ENCODE results near the gene FBXO33.

Gene FBXO33

DNA sequence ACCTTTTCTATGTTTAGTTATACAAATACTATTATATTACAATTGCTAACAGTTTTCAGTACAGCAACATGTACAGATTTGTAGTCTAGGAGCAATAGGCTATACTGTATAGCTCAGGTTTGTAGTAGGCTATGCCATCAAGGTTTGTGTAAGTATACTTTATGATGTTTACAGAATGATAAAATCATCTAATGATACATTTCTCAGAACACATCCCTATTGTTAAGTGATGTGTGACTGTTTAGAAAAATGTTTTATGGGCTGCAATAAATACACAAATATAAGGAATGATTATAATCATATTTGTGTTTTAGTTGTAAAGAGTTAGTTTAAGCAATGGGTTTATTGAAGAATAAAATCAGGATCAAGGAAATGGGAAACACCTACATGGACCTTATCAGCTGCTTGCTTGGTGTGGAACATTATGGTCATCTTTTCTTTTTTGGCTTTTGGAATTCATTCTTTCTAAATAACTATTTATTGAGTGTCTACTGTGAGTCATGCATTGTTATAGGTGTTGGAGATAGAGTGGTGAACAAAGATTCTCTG lies 24.5 kb upstream of the FBXO33 start:
- no peak for DNase-seq
- peaks cover 0 to 3% (median 0%) of the 10 kb centered on the region in 5 experiments for H3K27me3 ChIP-seq (replicated peaks in 2 of 5; ENCODE audit: control insufficient read depth in 4 of 5, insufficient read depth in 5 of 5, low read length in 4 of 5)
- no peaks in the 10 kb centered on the region for H3K36me3 ChIP-seq (ENCODE audit: control insufficient read depth in 4 of 4, insufficient read depth in 4 of 4, low read length in 3 of 4)
- H3K9me3 ChIP-seq (ENCODE audit: control extremely low read depth in 1 of 5, control insufficient read depth in 4 of 5, insufficient read depth in 2 of 5, low read depth in 1 of 5, low read length in 4 of 5) = no peaks in the 10 kb centered on the region
- no peaks in the 10 kb centered on the region for H3K4me1 ChIP-seq (ENCODE audit: control extremely low read depth in 1 of 4, control insufficient read depth in 4 of 4, insufficient read depth in 4 of 4, low read length in 3 of 4)
- CTCF ChIA-PET = interaction anchor here (0.9 kb wide), 1 partner anchor 22 kb away, joined by 3 read pairs; no protein-coding TSS in a partner anchor
- no peak overlapping the region for H3K27ac ChIP-seq (ENCODE audit: insufficient read depth in 1 of 2, low read depth in 1 of 2, low read length in 2 of 2, poor library complexity in 1 of 2, severe bottlenecking in 2 of 2)
- POLR2A ChIA-PET = no interaction called here
- no peak overlapping the region for H3K4me3 ChIP-seq (ENCODE audit: control insufficient read depth in 1 of 7, extremely low read depth in 1 of 7, insufficient read depth in 4 of 7, low read depth in 2 of 7, low read length in 6 of 7)

DNA sequence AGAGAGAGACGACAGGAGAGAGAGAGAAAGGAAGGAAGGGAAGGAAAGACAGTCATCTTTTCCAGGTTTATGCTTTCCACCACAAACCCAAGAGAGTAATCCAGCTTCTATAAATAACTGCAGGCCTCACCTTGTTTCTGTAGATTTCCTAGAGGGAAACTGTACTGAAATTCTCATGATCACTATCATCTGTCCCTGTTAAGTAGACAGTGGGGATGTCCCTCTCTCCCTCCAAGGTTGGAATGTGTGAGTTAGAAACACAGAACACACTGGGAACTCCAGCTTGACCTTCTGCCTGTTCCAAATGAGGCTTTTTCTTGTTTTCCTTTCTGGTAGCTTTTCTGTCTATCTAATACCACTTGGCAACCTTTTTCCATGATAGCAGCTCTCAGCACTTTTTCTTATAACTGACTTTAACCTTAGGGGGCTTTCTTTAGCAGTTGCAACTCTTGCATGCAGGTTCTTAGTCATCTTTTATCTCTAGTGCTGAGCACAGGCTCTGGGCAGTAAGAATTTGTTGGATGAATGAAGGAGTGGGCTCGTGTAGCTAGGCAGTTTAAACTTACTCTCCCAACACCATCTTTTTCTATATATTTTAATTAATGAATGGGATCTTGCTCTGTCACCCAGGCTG lies 22.8 kb upstream of the FBXO33 start:
- Histone ChIP-seq H3K9me3 (ENCODE audit: control extremely low read depth in 1 of 5, control insufficient read depth in 4 of 5, insufficient read depth in 2 of 5, low read depth in 1 of 5, low read length in 4 of 5) (no peaks in the 10 kb centered on the region), H3K36me3 (ENCODE audit: control insufficient read depth in 4 of 4, insufficient read depth in 4 of 4, low read length in 3 of 4) (no peaks in the 10 kb centered on the region), H3K27ac (ENCODE audit: insufficient read depth in 1 of 2, low read depth in 1 of 2, low read length in 2 of 2, poor library complexity in 1 of 2, severe bottlenecking in 2 of 2) (no peak overlapping the region), H3K27me3 (replicated peaks in 2 of 5; ENCODE audit: control insufficient read depth in 4 of 5, insufficient read depth in 5 of 5, low read length in 4 of 5) (peaks cover 0 to 3% (median 0%) of the 10 kb centered on the region in 5 experiments), H3K4me1 (ENCODE audit: control extremely low read depth in 1 of 4, control insufficient read depth in 4 of 4, insufficient read depth in 4 of 4, low read length in 3 of 4) (no peaks in the 10 kb centered on the region), H3K4me3 (ENCODE audit: control insufficient read depth in 1 of 7, extremely low read depth in 1 of 7, insufficient read depth in 4 of 7, low read depth in 2 of 7, low read length in 6 of 7) (no peak overlapping the region)
- ChIA-PET CTCF (interaction anchor here (1.5 kb wide), 1 partner anchor 9 kb away, joined by 5 read pairs; no protein-coding TSS in a partner anchor), POLR2A (no interaction called here)
- no CpG with 5 or more reads among the region's 2 CpGs for WGBS (ENCODE audit: insufficient coverage)
- no peak for DNase-seq

DNA sequence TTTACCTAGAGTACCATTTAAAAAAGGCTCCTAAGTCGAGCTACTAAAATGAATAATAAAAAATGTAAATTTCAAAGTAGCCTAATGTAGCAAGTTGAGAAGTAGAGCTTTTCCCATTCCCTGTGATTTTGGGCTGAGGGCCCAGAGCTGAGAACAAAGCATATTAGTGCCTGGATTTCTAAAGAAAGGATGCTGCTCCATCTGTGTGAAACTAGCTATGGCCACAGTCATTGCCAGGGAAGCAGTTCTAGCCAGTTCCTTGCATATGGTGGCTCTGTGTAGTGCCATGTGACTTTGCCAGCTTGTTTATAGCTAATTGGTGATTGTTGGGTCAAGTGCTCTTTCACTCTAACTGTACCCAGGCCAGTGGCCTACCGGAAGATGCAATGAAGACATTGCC lies 20.4 kb upstream of the FBXO33 start:
- DNase-seq = no peak
- H3K4me1 ChIP-seq (ENCODE audit: control extremely low read depth in 1 of 4, control insufficient read depth in 4 of 4, insufficient read depth in 4 of 4, low read length in 3 of 4) = no peaks in the 10 kb centered on the region
- H3K9me3 ChIP-seq (ENCODE audit: control extremely low read depth in 1 of 5, control insufficient read depth in 4 of 5, insufficient read depth in 2 of 5, low read depth in 1 of 5, low read length in 4 of 5) = no peaks in the 10 kb centered on the region
- POLR2A ChIA-PET = no interaction called here
- H3K27ac ChIP-seq (ENCODE audit: insufficient read depth in 1 of 2, low read depth in 1 of 2, low read length in 2 of 2, poor library complexity in 1 of 2, severe bottlenecking in 2 of 2) = no peak overlapping the region
- H3K4me3 ChIP-seq (ENCODE audit: control insufficient read depth in 1 of 7, extremely low read depth in 1 of 7, insufficient read depth in 4 of 7, low read depth in 2 of 7, low read length in 6 of 7) = no peak overlapping the region
- peaks cover 0 to 3% (median 0%) of the 10 kb centered on the region in 5 experiments for H3K27me3 ChIP-seq (replicated peaks in 2 of 5; ENCODE audit: control insufficient read depth in 4 of 5, insufficient read depth in 5 of 5, low read length in 4 of 5)
- 100% methylated on average over 1 of the region's 2 CpGs for WGBS (ENCODE audit: insufficient coverage)
- CTCF ChIA-PET = no interaction called here
- H3K36me3 ChIP-seq (ENCODE audit: control insufficient read depth in 4 of 4, insufficient read depth in 4 of 4, low read length in 3 of 4) = no peaks in the 10 kb centered on the region

DNA sequence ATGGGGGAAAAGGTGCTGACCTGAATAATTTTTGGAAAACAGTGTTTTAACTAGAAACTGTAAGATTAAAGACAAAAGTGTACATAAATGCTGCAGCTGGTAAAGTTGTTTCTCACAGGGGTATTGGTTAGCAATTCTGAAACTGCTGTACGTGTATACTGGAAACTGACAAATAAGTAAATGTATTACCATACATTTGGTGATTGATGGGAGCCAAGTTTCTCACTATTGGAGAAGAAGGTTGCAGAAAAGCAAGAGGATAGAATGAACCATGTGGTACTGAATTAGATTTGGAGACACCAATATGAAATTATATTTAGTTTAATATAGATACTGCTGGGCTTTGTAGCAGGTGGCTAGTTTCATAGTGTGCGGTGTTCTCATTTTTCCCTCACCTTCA lies 19.6 kb upstream of the FBXO33 start:
- CTCF ChIA-PET = no interaction called here
- Histone ChIP-seq H3K4me1 (ENCODE audit: control extremely low read depth in 1 of 4, control insufficient read depth in 4 of 4, insufficient read depth in 4 of 4, low read length in 3 of 4) (no peaks in the 10 kb centered on the region), H3K4me3 (ENCODE audit: control insufficient read depth in 1 of 7, extremely low read depth in 1 of 7, insufficient read depth in 4 of 7, low read depth in 2 of 7, low read length in 6 of 7) (no peak overlapping the region), H3K9me3 (ENCODE audit: control extremely low read depth in 1 of 5, control insufficient read depth in 4 of 5, insufficient read depth in 2 of 5, low read depth in 1 of 5, low read length in 4 of 5) (no peaks in the 10 kb centered on the region), H3K36me3 (ENCODE audit: control insufficient read depth in 4 of 4, insufficient read depth in 4 of 4, low read length in 3 of 4) (no peaks in the 10 kb centered on the region), H3K27ac (ENCODE audit: insufficient read depth in 1 of 2, low read depth in 1 of 2, low read length in 2 of 2, poor library complexity in 1 of 2, severe bottlenecking in 2 of 2) (no peak overlapping the region), H3K27me3 (replicated peaks in 2 of 5; ENCODE audit: control insufficient read depth in 4 of 5, insufficient read depth in 5 of 5, low read length in 4 of 5) (peaks cover 0 to 3% (median 0%) of the 10 kb centered on the region in 5 experiments)
- no peak for DNase-seq
- POLR2A ChIA-PET = no interaction called here
- WGBS (ENCODE audit: insufficient coverage) = no CpG with 5 or more reads among the region's 2 CpGs

DNA sequence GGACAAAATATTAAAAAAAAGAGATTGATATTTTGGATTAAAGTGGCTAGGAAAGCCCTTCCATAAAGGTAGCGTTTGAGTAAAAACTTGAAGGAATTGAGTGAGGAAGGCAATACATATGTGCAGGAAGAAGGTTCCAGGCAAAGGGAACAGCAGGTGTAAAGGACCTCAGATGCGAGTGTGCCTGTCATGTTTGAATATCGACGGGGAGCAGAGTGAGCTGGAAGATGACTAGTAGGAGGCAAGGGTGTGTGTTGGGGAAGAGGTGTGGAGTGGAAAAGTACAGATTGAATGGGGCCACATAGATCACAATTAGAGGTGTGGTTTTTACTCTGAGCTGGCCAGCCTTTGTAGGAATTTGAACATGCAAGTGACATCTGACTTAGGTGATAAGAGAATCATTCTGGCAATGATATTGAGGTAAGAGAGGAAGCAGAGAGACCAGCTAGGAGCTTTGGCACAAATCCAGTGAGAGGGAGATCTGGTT lies 15.0 kb upstream of the FBXO33 start:
- ChIA-PET POLR2A (no interaction called here), CTCF (no interaction called here)
- H3K36me3 ChIP-seq (ENCODE audit: control insufficient read depth in 4 of 4, insufficient read depth in 4 of 4, low read length in 3 of 4) = no peaks in the 10 kb centered on the region
- no peak overlapping the region for H3K27ac ChIP-seq (ENCODE audit: insufficient read depth in 1 of 2, low read depth in 1 of 2, low read length in 2 of 2, poor library complexity in 1 of 2, severe bottlenecking in 2 of 2)
- no peaks in the 10 kb centered on the region for H3K27me3 ChIP-seq (replicated peaks in 2 of 5; ENCODE audit: control insufficient read depth in 4 of 5, insufficient read depth in 5 of 5, low read length in 4 of 5)
- 100% methylated on average over 4 of the region's 4 CpGs for WGBS (ENCODE audit: insufficient coverage)
- no peaks in the 10 kb centered on the region for H3K4me1 ChIP-seq (ENCODE audit: control extremely low read depth in 1 of 4, control insufficient read depth in 4 of 4, insufficient read depth in 4 of 4, low read length in 3 of 4)
- H3K9me3 ChIP-seq (ENCODE audit: control extremely low read depth in 1 of 5, control insufficient read depth in 4 of 5, insufficient read depth in 2 of 5, low read depth in 1 of 5, low read length in 4 of 5) = peaks cover 0 to 2% (median 0%) of the 10 kb centered on the region in 5 experiments
- DNase-seq = peak in 2 of 3 donors; percentile 25 to 44
- no peak overlapping the region for H3K4me3 ChIP-seq (ENCODE audit: control insufficient read depth in 1 of 7, extremely low read depth in 1 of 7, insufficient read depth in 4 of 7, low read depth in 2 of 7, low read length in 6 of 7)

DNA sequence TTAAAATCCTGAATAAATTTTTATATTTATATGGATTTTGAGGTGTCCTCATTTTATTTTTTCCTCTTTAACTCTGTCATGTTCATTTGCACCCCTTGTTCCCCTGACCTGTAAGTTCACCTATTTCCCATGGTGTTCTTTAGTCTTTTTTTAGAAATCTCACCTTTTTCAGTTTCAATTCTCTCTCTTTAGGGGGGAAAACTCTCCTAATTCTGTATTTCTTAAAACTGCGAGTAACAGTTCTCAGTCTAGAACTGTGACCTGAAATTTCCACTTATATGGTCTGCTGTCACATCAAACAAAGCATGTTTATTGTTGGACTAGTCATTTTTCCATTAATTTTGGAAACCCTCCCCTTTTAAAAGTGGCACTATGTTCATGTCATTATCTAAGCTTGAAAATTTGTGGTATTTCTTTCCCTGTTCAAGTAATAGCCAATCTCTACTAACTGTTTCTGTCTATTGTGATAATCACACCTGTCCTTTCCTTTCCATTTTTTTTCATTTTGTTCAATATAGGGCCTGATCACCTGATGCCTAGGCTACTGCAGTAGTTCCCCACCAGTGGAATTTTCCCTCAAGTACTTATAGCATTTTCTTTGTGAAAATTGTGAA lies 14.0 kb upstream of the FBXO33 start:
- H3K4me1 ChIP-seq (ENCODE audit: control extremely low read depth in 1 of 4, control insufficient read depth in 4 of 4, insufficient read depth in 4 of 4, low read length in 3 of 4) = no peaks in the 10 kb centered on the region
- DNase-seq = no peak
- peaks cover 0 to 8% (median 5%) of the 10 kb centered on the region in 5 experiments for H3K9me3 ChIP-seq (ENCODE audit: control extremely low read depth in 1 of 5, control insufficient read depth in 4 of 5, insufficient read depth in 2 of 5, low read depth in 1 of 5, low read length in 4 of 5)
- ChIA-PET POLR2A (no interaction called here), CTCF (no interaction called here)
- H3K27me3 ChIP-seq (replicated peaks in 2 of 5; ENCODE audit: control insufficient read depth in 4 of 5, insufficient read depth in 5 of 5, low read length in 4 of 5) = no peaks in the 10 kb centered on the region
- WGBS (ENCODE audit: insufficient coverage) = 100% methylated on average over 1 of the region's 1 CpG
- no peak overlapping the region for H3K4me3 ChIP-seq (ENCODE audit: control insufficient read depth in 1 of 7, extremely low read depth in 1 of 7, insufficient read depth in 4 of 7, low read depth in 2 of 7, low read length in 6 of 7)
- H3K36me3 ChIP-seq (ENCODE audit: control insufficient read depth in 4 of 4, insufficient read depth in 4 of 4, low read length in 3 of 4) = no peaks in the 10 kb centered on the region
- H3K27ac ChIP-seq (ENCODE audit: insufficient read depth in 1 of 2, low read depth in 1 of 2, low read length in 2 of 2, poor library complexity in 1 of 2, severe bottlenecking in 2 of 2) = no peak overlapping the region

DNA sequence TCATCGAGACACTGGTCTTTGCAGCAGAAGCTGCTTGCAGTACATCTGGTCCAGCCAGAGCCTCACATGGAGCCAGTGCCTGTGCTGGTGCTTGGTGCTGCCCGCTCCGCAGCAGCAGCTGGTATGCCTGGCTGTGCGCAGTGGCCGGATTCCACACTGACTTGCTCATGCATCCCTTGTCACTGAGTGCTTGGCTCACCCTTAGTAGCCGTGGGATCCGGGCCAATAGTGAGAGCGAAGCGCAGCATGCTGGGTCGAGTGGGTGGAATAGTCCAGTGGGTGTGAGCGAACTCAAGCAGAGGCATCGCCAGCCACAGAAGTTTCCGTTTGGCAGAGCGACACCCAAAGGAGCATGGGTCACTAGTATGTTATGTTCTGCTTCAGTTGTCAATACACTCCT lies 10.1 kb upstream of the FBXO33 start:
- H3K27ac ChIP-seq (ENCODE audit: insufficient read depth in 1 of 2, low read depth in 1 of 2, low read length in 2 of 2, poor library complexity in 1 of 2, severe bottlenecking in 2 of 2) = no peak overlapping the region
- no peaks in the 10 kb centered on the region for H3K4me1 ChIP-seq (ENCODE audit: control extremely low read depth in 1 of 4, control insufficient read depth in 4 of 4, insufficient read depth in 4 of 4, low read length in 3 of 4)
- POLR2A ChIA-PET = no interaction called here
- CTCF ChIA-PET = interaction anchor here (0.5 to 0.7 kb wide), 2 partner anchors 10 to 113 kb away, joined by 3 read pairs; partner anchors contain the start of gene FBXO33
- H3K36me3 ChIP-seq (ENCODE audit: control insufficient read depth in 4 of 4, insufficient read depth in 4 of 4, low read length in 3 of 4) = no peaks in the 10 kb centered on the region
- H3K27me3 ChIP-seq (replicated peaks in 2 of 5; ENCODE audit: control insufficient read depth in 4 of 5, insufficient read depth in 5 of 5, low read length in 4 of 5) = no peaks in the 10 kb centered on the region
- H3K9me3 ChIP-seq (ENCODE audit: control extremely low read depth in 1 of 5, control insufficient read depth in 4 of 5, insufficient read depth in 2 of 5, low read depth in 1 of 5, low read length in 4 of 5) = peaks cover 0 to 8% (median 6%) of the 10 kb centered on the region in 5 experiments
- WGBS (ENCODE audit: insufficient coverage) = 96% methylated on average over 14 of the region's 14 CpGs
- DNase-seq = no peak
- no peak overlapping the region for H3K4me3 ChIP-seq (ENCODE audit: control insufficient read depth in 1 of 7, extremely low read depth in 1 of 7, insufficient read depth in 4 of 7, low read depth in 2 of 7, low read length in 6 of 7)
